ENCODE data around the gene DACT2.
"Not testable (repeated sequence)": the region's sequence is repeated elsewhere in the genome, so short reads cannot be mapped to it uniquely, and the experiment has no call there.

The DACT2 gene

GRCh38 chr6:168301648-168302398 is 17.8 kb downstream of the DACT2 start:
- DNase-seq = no peak

GRCh38 chr6:168300975-168301647 is 18.5 kb downstream of the DACT2 start:
- DNase-seq = no peak

- DNase-seq = no peak
Measured at GRCh38 chr6:168299541-168300511, 19.8 kb downstream of the DACT2 start.

GRCh38 chr6:168297643-168298042 is 21.9 kb downstream of the DACT2 start:
- no peak for DNase-seq

DNA sequence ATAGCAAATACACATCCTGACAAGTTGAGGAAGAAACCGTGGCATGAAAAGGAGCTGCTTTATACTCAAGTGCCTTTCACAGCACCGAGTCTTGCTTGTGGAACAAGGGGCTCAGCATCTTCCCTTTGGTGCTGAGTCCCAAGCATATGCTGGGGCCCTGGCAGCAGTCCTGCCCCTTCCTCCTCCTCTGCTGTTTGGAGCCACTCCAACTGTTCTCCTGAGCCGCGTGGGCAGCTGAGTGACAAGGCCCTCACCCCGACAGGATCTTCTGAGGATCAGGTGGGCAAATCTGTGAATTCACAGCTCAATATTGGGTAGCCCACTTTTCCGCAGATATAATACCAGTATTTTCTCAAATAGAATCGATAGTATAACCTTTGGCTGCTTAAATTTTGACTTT is 24.7 kb downstream of the DACT2 start:
- no peak for DNase-seq

DNA sequence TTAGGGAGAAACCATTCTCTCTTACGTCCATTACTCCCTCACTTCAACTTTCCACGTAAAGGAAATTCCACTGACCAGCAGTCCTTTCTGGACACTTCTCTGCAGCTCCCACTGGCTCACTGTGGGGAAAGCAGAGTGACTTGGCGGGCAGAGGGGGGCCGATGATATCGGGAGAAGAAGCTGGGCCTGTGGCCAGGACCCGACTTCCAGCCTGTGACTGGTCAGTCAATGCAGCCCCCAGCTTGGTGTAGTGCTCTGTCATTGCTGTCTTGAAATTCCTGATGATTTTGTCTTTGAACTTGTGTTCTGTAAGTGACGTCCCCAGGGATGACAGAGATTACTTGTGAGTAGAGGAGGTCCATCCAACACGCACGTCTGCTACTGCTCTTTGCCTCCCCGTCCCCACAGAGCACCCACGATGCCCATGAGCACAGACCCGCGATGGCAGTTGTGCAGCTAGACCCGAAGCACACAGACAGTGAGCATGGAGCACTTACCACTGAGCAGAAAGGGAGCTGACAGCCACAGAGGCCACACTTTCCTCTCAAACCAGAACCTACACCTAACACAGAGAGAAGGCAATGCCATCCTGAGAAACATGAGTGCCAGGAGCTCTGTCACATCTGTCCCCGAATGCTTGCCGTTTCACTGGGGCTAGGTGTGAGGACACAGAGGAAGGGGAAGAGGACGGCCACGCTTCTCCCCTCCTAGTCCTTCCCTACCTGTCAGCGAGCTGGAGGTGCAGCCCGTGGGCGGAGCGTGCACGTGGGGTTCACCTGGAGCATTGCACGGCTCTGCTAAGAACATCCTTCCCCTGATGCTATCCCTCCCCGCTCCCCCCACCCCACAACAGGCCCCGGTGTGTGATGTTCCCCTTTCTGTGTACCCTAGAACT is 25.7 kb downstream of the DACT2 start:
- DNase-seq = no peak

DNA sequence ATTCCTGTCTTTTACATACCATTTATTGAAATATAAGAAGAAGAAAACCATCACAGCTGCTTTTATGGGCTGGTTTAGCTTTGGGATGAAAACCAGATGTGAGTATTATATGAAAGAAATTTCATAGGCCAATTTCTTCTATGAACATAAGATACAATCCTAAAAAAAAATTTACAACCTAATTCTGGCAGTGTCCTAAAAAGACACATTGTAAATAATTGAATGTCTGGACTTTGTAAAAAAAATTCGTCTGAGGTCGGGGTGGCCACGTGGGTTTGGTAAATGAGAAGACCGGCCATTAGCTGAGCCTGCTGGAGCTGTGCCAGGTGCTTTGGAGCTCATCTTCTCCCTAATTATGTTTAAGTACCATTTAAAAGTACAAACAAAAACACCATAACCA is 26.8 kb downstream of the DACT2 start:
- DNase-seq = peak; percentile 99

DNA sequence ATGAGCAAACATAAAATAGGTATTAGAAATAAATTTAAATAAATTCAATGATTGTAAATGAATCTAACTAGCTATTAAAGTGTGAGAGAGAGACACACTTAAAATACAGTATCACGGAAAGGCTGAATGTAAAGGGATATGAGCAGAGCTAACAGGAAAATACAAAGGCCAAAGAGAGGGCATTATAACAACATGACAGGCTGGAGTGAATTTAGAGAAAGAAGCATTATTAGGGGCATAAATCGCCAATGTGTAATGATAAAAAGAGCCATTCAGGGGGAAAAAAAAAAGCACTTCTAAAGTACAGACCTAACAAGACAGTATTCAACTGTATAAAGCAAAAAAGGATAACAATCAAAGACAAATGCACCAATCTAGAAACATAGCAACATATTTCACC is 28.1 kb downstream of the DACT2 start:
- DNase-seq = no peak

GRCh38 chr6:168290095-168290494 is 29.5 kb downstream of the DACT2 start:
- DNase-seq = no peak

- DNase-seq = no peak
Measured at GRCh38 chr6:168289571-168289962, 30.0 kb downstream of the DACT2 start.

- DNase-seq = no peak
Measured at GRCh38 chr6:168288781-168289570, 30.6 kb downstream of the DACT2 start.

DNA sequence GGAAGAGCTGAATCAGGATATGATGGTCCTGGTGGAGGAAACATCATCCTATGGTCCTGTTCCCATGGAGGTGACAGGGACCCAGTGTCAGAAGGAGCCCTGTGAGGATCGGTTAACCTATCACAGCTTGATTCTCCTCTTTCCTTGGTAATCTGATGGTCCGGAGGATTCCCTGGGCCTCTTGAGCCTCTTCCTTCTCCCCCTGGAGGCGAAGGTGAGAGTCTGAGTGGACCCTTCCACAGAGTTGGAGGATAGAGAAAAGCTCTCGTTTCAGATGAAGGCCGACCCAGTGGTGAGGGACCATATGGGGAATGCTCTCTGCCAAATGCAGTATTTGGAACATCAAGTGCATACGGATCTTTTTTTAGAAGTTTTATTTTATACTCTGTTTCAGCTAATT is 32.1 kb downstream of the DACT2 start:
- DNase-seq = not testable (repeated sequence)

DNA sequence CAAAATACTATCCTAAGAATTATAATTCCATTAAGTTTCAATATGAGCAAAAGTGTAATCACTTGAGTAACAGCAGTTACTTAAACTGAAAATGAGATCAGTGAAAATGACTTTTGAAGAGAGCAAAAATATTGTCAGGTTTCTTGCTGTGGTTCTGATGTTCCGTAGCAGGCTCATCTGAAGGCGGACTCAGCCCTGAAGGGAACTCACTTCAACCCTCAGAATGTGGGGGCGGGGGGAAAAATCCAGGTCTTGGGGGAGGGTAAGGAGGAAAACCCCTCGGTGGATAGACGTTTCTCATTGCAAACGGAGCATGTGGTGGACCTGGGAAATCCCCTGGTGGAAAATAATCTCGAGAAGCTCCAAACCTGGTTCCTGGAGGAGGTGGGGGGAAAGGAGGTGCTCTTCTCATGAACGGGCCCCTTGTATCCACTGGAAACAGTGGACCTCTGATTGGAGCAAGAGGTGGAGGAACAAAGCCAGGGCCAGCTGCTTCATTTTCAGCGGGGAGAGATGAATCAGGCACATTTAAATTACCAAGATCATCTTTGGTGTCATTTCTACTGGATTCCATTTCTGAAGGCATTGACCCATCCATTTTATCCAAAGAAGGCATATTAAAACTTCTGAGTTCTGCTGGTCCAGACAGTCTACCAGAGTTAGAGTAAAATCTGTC is 32.7 kb downstream of the DACT2 start:
- not testable (repeated sequence) for DNase-seq

DNA sequence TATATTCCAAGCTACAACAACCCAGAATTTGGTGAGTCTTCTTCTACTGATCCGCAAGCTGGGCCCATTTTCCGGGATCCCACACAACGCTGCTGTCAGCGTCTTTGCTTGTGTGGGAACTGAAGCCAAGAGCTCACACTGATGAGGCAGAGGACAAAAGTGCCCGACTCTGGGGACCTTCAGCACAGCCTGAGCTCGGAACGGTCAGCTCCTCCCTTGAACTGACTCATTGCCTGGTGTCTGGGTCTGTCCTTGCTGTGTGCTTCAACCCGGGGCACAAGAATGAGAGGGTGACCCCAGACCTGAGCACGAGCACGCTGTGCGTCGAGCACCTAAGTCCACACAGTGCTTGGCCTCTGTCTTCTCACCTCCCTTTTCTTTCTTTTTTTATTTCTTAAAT is 33.5 kb downstream of the DACT2 start:
- DNase-seq = no peak

DNA sequence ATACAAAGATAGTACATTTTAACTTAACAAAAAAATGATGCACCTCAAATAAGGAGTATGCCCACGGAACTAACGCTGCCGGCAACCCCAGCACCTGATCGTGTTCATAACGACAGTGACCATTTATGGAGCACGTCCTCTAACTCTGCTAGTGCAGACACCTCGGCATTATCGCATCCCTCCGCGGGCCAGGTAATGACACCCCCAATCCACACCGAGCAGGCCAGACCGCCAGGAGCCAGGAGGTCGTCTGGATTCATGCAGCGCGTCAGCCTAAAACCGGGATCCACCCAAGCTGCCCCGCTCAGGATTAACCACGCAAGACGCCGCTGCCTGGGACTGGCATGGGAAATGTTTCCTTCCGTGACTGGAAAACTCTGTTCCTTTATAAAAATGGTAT is 34.1 kb downstream of the DACT2 start:
- no peak for DNase-seq

- DNase-seq = no peak
Measured at GRCh38 chr6:168284187-168284586, 35.4 kb downstream of the DACT2 start.

DNA sequence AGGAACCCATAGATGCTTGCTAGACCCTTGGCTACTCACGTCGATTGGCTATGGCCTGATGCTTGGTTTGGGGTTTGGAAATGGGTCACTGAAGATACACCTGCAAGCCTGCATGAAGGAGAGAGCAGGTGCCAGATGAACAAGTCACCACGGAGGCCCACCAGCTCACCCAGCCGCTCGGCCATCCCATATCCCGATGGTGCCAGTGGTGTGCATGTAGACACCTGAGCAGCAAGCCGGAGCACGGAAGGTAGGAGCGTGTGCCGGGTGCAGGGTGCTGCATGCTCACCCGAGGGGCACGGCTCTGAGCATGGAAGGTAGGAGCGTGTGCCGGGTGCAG is 35.9 kb downstream of the DACT2 start:
- DNase-seq = no peak

- no peak for DNase-seq
Measured at GRCh38 chr6:168282985-168283685, 36.4 kb downstream of the DACT2 start.

DNA sequence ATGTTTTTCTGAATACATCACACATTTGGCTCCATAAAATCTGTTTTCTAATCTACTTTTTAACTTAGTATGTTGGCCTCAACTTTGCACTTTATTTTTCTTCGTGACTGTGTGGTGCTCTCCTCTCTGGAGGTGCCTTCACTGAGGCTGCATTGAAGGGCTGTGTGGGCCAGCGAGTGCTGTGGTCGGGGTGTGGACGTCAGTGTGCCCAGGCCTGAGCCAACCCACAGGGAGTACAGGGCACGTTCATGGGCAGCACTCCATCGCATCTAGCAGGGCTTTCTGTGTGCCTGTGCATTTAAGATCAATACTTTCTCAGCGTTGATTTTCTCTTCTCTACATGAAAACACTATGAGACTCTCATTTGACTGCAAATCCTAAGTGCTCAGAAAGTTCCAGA is 37.8 kb downstream of the DACT2 start:
- DNase-seq = no peak

DNA sequence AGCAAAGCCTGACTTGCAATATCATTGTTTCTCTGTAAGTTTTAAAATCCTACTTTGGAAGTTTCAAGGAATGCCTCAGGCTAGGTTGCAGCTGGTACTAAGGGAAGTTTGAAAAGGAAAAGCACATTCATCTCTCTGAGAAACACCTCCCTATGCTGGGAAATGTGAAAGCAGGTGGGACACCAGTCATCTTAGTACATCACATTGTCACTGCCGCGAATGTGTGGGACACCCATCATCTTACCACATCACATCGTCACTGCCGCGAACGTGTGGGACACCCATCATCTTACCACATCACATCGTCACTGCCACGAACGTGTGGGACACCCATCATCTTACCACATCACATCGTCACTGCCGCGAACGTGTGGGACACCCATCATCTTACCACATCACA is 38.3 kb downstream of the DACT2 start:
- not testable (repeated sequence) for DNase-seq

DNA sequence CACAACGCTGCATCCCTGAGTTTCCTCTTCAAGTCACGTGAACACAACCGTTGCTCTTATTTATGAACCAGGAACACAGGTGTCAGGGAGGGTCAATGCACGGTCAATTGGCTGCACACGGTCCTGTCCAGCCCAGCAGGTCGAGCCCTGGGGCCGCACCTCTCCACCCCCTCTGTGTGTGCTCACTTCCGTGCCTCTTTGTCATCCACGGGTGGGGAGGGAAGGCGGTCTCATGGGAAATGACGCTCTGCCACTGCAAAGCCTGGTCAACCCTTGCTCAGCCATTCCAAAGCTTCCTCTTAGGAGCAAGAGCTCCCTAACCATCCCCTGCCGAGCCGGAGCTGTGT is 38.7 kb downstream of the DACT2 start:
- no peak for DNase-seq
